Measurements from ENCODE around the gene CALN1.

CALN1 gene

DNA sequence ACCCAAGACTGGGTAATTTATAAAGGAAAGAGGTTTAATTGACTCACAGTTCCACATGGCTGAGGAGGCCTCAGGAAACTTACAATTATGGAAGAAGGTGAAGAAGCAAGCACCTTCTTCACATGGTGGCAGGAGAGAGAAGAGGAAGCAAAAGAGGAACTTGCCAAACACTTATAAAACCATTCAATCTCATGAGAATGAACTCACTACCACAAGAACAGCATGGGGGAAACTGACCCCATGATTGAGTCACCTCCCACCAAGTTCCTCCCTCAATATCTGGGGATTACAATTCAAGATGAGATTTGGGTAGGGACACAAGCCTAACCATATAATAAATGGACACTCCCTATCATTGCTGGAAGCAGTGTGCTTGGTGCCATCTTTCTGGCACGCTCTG lies 506.3 kb downstream of the CALN1 start (continued):
- TF ChIP-seq ZBTB10 (tag by site-specific recombination; IDR thresholded peaks at IDR 0.05) (no peak), ZNF266 (tag by site-specific recombination; IDR thresholded peaks at IDR 0.05; ENCODE audit: low read depth) (no peak), FEZF1 (tag by site-specific recombination; IDR thresholded peaks at IDR 0.05) (no peak), ZNF837 (tag by site-specific recombination; IDR thresholded peaks at IDR 0.05) (no peak), HOXA7 (CRISPR knock-in tag; IDR thresholded peaks at IDR 0.05; ENCODE audit: borderline replicate concordance) (no peak), ZNF626 (tag by site-specific recombination; IDR thresholded peaks at IDR 0.05) (no peak), BCL11B (tag by site-specific recombination; IDR thresholded peaks at IDR 0.05; ENCODE audit: low read depth) (no peak)
- TF ChIP-seq, protein P1, sequence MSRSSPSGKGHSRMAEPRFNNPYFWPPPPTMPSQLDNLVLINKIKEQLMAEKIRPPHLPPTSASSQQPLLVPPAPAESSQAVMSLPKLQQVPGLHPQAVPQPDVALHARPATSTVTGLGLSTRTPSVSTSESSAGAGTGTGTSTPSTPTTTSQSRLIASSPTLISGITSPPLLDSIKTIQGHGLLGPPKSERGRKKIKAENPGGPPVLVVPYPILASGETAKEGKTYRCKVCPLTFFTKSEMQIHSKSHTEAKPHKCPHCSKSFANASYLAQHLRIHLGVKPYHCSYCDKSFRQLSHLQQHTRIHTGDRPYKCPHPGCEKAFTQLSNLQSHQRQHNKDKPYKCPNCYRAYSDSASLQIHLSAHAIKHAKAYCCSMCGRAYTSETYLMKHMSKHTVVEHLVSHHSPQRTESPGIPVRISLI (tag by site-specific recombination; IDR thresholded peaks at IDR 0.05) = no peak
- TF ChIP-seq, protein P2, sequence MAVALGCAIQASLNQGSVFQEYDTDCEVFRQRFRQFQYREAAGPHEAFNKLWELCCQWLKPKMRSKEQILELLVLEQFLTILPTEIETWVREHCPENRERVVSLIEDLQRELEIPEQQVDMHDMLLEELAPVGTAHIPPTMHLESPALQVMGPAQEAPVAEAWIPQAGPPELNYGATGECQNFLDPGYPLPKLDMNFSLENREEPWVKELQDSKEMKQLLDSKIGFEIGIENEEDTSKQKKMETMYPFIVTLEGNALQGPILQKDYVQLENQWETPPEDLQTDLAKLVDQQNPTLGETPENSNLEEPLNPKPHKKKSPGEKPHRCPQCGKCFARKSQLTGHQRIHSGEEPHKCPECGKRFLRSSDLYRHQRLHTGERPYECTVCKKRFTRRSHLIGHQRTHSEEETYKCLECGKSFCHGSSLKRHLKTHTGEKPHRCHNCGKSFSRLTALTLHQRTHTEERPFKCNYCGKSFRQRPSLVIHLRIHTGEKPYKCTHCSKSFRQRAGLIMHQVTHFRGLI (tag by site-specific recombination; IDR thresholded peaks at IDR 0.05) = no peak

- POLR2A ChIA-PET = no interaction called here
- Histone ChIP-seq H3K4me1 (ENCODE audit: control insufficient read depth, insufficient read depth, low read length) (no peaks in the 10 kb centered on the region), H3K9me3 (ENCODE audit: control insufficient read depth, insufficient read depth, low read depth, low read length) (no peaks in the 10 kb centered on the region), H3K36me3 (ENCODE audit: control insufficient read depth in 2 of 2, insufficient read depth in 1 of 2, low read length in 2 of 2) (no peaks in the 10 kb centered on the region), H3K27ac (ENCODE audit: extremely low read depth, low read depth, low read length) (no peak overlapping the region), H3K4me3 (ENCODE audit: low read depth, low read length) (no peak overlapping the region)
- CTCF ChIA-PET = no interaction called here
- no peak for TF ChIP-seq ZNF707 (tag by site-specific recombination; IDR thresholded peaks at IDR 0.05)
- TF ChIP-seq, protein P3, sequence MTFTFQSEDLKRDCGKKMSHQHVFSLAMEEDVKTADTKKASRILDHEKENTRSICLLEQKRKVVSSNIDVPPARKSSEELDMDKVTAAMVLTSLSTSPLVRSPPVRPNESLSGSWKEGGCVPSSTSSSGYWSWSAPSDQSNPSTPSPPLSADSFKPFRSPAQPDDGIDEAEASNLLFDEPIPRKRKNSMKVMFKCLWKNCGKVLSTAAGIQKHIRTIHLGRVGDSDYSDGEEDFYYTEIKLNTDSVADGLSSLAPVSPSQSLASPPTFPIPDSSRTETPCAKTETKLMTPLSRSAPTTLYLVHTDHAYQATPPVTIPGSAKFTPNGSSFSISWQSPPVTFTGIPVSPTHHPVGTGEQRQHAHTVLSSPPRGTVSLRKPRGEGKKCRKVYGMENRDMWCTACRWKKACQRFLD (tag by site-specific recombination; IDR thresholded peaks at IDR 0.05) = no peak
- TF ChIP-seq ZNF202 (tag by site-specific recombination; IDR thresholded peaks at IDR 0.05; ENCODE audit: borderline replicate concordance) = no peak
- TF ChIP-seq, protein P2 (tag by site-specific recombination; IDR thresholded peaks at IDR 0.05) = no peak
- no peak for TF ChIP-seq ZBTB7A (tag by site-specific recombination; IDR thresholded peaks at IDR 0.05; ENCODE audit: low read depth)
These were observed 507.7 kb downstream of the CALN1 start for GRCh38 chr7:71904484-71904883.

- H3K36me3 ChIP-seq (ENCODE audit: control insufficient read depth in 2 of 2, insufficient read depth in 1 of 2, low read length in 2 of 2) = no peaks in the 10 kb centered on the region
- POLR2A ChIA-PET = no interaction called here
- CTCF ChIA-PET = no interaction called here
- TF ChIP-seq ZNF266 (tag by site-specific recombination; IDR thresholded peaks at IDR 0.05; ENCODE audit: low read depth) = no peak
- no peak for TF ChIP-seq TCF7L2 (IDR thresholded peaks at IDR 0.05; ENCODE audit: borderline replicate concordance, low read depth, low read length)
- TF ChIP-seq ZNF19 (tag by site-specific recombination; IDR thresholded peaks at IDR 0.05; ENCODE audit: low read depth) = no peak
- no peak for TF ChIP-seq SCRT2 (tag by site-specific recombination; IDR thresholded peaks at IDR 0.05)
- TF ChIP-seq, protein P4, sequence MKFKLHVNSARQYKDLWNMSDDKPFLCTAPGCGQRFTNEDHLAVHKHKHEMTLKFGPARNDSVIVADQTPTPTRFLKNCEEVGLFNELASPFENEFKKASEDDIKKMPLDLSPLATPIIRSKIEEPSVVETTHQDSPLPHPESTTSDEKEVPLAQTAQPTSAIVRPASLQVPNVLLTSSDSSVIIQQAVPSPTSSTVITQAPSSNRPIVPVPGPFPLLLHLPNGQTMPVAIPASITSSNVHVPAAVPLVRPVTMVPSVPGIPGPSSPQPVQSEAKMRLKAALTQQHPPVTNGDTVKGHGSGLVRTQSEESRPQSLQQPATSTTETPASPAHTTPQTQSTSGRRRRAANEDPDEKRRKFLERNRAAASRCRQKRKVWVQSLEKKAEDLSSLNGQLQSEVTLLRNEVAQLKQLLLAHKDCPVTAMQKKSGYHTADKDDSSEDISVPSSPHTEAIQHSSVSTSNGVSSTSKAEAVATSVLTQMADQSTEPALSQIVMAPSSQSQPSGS (tag by site-specific recombination; IDR thresholded peaks at IDR 0.05; ENCODE audit: low read depth) = no peak
- no peak for TF ChIP-seq ZNF302 (tag by site-specific recombination; IDR thresholded peaks at IDR 0.05; ENCODE audit: low read depth)
- no peak for TF ChIP-seq MZF1 (tag by site-specific recombination; IDR thresholded peaks at IDR 0.05; ENCODE audit: borderline replicate concordance)
- TF ChIP-seq KLF1 (tag by site-specific recombination; IDR thresholded peaks at IDR 0.05) = no peak
- TF ChIP-seq ZNF664 (tag by site-specific recombination; IDR thresholded peaks at IDR 0.05) = no peak
- TF ChIP-seq ZNF112 (tag by site-specific recombination; IDR thresholded peaks at IDR 0.05) = no peak
- no peak for TF ChIP-seq ZNF624 (tag by site-specific recombination; IDR thresholded peaks at IDR 0.05)
- no peaks in the 10 kb centered on the region for H3K9me3 ChIP-seq (ENCODE audit: control insufficient read depth, insufficient read depth, low read depth, low read length)
- no peak overlapping the region for H3K4me3 ChIP-seq (ENCODE audit: low read depth, low read length)
- H3K27ac ChIP-seq (ENCODE audit: extremely low read depth, low read depth, low read length) = no peak overlapping the region
- H3K4me1 ChIP-seq (ENCODE audit: control insufficient read depth, insufficient read depth, low read length) = no peaks in the 10 kb centered on the region
These were observed 511.6 kb downstream of the CALN1 start for GRCh38 chr7:71900556-71900955.
